Measurements from ENCODE around the gene CPA4.
"Not testable (repeated sequence)": the region's sequence is repeated elsewhere in the genome, so short reads cannot be mapped to it uniquely, and the experiment has no call there.

Gene CPA4, protein sequence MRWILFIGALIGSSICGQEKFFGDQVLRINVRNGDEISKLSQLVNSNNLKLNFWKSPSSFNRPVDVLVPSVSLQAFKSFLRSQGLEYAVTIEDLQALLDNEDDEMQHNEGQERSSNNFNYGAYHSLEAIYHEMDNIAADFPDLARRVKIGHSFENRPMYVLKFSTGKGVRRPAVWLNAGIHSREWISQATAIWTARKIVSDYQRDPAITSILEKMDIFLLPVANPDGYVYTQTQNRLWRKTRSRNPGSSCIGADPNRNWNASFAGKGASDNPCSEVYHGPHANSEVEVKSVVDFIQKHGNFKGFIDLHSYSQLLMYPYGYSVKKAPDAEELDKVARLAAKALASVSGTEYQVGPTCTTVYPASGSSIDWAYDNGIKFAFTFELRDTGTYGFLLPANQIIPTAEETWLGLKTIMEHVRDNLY
- 0 to 0.09 (median 0) reads per million in 4 experiments for total RNA-seq

DNA sequence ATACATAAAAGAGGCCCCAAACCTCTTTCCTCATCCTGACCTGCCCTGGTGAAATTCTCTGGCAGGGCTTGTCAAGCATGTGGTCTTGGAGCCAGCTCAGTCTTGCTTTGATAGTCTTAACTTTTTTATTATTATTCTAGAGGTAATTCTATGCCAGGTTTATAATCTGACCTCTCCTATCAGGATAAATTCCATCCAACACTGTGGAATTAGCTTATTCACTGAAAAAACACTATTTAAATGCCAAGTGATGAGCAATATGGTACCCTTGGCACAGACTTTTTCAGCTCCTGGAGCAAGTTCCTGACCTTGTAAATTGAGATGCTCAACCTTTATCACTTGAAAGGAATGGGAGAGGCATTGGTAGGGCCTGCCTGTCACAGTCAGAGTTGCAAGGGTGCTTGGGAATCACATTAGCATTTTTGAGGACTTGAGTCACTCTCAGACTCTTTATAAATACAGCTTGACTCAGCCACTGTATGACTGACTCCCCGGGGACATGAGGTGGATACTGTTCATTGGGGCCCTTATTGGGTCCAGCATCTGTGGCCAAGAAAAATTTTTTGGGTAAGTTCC lies at the start of gene CPA4:
CPA4 (plus strand) TSS at position 480 of the 576 bp plus-strand sequence; CDS start at position 500, 20 bp downstream.
- DNase-seq, result no peak

- not testable (repeated sequence) for DNase-seq
Observed at GRCh38 chr7:130243486-130243885, 49.5 kb upstream of the CPA4 start.

- not testable (repeated sequence) for DNase-seq
Observed at GRCh38 chr7:130246491-130246890, 46.5 kb upstream of the CPA4 start.

- DNase-seq, result not testable (repeated sequence)
Observed at GRCh38 chr7:130248842-130249241, 44.1 kb upstream of the CPA4 start.

DNA sequence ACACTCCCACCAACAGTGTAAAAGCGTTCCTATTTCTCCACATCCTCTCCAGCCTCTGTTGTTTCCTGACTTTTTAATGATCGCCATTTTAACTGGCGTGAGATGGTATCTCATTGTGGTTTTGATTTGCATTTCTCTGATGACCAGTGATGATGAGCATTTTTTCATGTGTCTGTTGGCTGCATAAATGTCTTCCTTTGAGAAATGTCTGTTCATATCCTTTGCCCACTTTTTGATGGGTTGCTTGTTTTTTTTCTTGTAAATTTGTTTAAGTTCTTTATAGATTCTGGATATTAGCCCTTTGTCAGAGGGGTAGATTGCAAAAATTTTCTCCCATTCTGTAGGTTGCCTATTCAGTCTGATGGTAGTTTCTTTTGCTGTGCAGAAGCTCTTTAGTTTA lies 43.3 kb upstream of the CPA4 start:
- DNase-seq, result not testable (repeated sequence)

GRCh38 chr7:130254555-130254954 lies 38.4 kb upstream of the CPA4 start:
- no peak for DNase-seq

DNA sequence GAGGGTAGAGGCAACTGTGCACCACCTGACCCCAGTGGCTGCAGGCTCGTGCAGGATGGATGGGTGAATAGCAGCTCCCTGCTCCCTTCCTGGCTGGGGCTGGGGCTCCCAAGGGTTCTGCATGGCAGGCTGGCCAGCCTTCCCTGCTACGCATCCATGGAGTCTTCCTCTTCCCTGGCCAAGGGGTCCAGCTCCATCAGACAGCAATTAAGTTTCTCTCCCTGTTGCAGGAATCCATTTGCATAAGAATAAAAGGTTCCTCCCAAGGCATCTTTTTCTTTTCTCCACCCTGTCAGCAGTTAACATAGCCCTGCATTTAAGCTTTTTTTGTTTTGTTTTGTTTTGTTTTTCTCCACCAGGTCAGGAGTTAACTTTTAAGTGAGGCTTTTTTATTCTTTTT lies 36.3 kb upstream of the CPA4 start:
- DNase-seq, result no peak

- no peak for DNase-seq
Observed at GRCh38 chr7:130258494-130259078, 34.4 kb upstream of the CPA4 start.

DNA sequence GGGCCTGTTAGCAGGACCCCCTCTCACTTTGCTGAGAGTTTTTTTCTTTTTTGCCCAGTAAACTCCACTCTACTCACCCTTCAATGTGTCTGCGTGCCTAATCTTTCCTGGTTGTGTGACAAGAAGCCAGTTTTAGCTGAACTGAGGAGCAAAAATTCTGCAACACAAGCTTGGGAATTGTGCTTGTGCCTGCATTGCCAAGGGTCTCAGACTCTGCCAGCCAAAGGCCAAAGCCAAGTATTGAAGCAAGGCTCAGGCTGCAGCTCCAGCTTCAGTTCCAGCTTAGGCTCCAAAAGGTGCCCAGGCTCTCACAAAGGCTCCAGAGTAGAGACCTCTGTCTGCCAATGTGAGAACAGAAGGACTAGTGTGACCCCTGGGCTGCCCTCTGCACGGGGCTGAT lies 30.5 kb upstream of the CPA4 start:
- no peak for DNase-seq

DNA sequence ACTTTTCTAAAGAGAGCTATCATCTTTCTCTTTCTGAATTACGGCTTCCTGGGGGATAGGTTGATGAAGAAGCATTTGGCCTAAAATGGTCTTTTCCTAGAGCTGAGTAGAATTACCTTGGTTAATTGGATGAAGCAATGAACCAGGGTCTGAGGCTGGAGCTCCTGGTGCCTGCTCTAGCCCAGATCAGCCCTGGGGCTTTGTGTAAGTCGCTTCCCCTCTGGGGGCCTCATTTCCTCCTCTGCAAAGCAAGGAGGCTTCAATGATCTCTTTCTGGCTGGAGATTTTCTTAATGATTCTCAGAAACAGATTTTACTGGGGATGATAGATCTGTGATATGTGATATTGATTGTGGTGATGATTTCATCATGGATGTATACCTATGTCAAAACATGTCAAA lies 29.8 kb upstream of the CPA4 start:
- DNase-seq, result no peak

- DNase-seq, result no peak
Observed at GRCh38 chr7:130266258-130266960, 26.6 kb upstream of the CPA4 start, which contains the start of gene CPA2. TSS of gene CPA2 (plus strand) at chr7:130266863. CDS start at chr7:130266882, 19 bp downstream.

DNA sequence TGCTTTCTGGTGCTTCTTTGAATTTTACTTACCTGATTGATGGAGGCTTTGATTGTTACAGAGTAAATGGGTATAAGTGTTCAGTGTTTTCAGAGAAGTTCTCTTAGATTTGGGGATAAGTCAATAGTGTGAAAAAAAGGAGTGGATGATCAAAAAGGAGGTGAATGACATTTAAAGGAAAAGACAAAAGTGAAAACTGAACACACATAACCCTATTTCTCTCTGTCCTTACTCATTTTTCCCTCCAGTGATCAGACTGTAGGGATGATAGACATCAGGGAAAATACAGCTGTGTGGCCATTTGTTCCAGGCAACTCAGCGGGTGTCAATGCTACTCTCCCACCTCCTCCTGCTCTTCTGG lies 26.0 kb upstream of the CPA4 start:
- no peak for DNase-seq

DNA sequence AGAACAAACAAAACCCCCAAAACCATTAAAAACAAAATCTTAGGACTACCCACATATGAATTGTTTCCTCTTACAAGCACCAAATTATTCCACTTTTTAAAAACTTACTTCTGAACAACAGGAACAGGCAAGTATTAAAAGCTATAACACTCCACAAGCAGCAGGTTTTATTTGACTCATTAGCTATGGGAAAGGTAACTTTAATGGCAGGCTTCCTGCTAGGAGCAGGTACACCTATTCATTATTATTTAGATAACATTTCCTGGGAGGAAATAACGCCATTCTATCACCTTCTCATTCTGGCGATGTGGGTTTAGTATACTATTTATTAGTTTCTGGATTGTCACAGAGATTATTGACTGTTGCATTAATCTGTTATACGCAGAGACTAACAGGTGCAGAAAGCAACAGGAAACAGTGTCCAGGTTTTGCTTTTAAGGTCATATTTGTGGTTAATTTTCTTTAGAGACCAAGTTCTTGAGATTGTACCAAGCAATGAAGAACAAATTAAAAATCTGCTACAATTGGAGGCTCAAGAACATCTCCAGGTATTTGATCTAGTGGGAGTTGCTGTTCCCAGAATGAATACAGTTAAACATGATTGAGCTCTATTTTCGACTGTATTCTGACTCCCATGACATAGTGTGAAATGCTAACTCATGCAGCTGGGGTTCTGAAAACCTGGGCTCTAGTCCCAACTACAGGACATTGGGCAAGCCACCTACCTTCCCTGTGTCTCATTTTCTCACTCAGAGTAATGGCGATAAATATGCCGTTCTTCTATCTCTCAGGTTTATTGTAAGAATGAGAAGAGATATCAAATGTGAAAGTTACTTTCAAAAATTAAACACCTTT lies 24.3 kb upstream of the CPA4 start:
- DNase-seq, result no peak

GRCh38 chr7:130269318-130269694 lies 23.7 kb upstream of the CPA4 start:
- no peak for DNase-seq

GRCh38 chr7:130270947-130271800 lies 21.8 kb upstream of the CPA4 start:
- DNase-seq, result no peak

DNA sequence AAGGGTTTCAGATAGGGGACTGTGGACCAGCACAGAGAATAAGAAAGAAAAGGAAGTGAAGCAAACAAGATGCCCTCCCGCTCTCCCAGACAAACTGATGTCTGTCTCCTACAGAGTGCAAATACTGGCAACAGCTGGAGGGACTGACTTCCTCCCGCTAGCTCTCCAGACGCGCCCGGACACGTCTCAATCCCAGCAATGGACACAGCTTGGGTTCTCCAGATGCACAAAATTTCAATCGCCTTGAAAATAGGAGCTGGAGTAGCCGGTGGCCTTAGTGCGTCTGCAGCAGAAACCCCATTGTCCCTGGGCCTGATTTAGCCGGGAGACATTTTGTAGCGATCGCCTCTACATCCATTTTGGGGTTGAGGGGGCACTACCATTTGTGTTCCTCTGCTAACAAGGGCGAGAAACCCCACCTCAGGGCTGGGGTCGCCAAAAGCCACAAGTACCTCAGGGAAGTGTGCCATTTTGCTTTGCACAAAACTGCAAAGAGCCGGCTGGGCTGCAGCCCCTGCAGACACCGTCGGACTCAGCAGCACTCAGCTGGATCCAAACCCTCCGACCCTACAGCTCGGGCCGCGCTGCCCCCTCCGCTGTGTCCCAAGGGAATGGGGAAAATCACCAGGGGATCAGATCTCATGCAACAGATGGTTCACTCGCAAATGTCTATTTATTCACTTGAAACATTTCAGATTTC lies 20.4 kb upstream of the CPA4 start:
- DNase-seq, result no peak

- DNase-seq, result no peak
Observed at GRCh38 chr7:130273081-130273932, 19.7 kb upstream of the CPA4 start.

DNA sequence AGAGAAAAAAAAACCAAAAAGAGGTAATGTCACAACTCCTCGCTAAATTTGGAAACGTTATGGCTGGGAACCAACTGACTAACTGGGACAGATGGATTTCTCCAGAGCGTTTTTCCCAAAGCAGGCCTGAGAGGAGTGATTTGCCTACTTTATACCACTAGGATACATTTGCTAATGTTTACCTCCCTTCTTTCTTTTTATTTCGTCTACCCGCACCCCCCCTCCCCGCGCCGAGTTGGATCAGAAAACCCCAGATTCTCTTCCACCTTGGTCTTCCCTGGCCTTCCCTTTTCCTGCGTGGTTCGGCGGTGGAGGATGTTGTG lies 19.1 kb upstream of the CPA4 start:
- no peak for DNase-seq

- DNase-seq, result no peak
Observed at GRCh38 chr7:130274296-130274695, 18.7 kb upstream of the CPA4 start.

All from effector CD8-positive, alpha-beta T cell (primary cell).